Measurements from ENCODE around the gene RINT1.

The RINT1 gene

GRCh38 chr7:105530546-105530945 is 1.5 kb upstream of the RINT1 start:
- DNase-seq (ENCODE audit: low read depth in 3 of 3, low spot score in 1 of 3) = no peak

GRCh38 chr7:105532709-105533460 is 884 bp downstream of the RINT1 start:
- no peak for DNase-seq (ENCODE audit: low read depth in 3 of 3, low spot score in 1 of 3)

GRCh38 chr7:105538339-105538738 is 6.3 kb downstream of the RINT1 start:
- no peak for DNase-seq (ENCODE audit: low read depth in 3 of 3, low spot score in 1 of 3)

- no peak for DNase-seq (ENCODE audit: low read depth in 3 of 3, low spot score in 1 of 3)
Measured at GRCh38 chr7:105559926-105560325, 27.9 kb downstream of the RINT1 start.

GRCh38 chr7:105565190-105565589 is 33.2 kb downstream of the RINT1 start:
- no peak for DNase-seq (ENCODE audit: low read depth in 3 of 3, low spot score in 1 of 3)

- DNase-seq (ENCODE audit: low read depth in 3 of 3, low spot score in 1 of 3) = no peak
Measured at GRCh38 chr7:105567024-105567423, 35.0 kb downstream of the RINT1 start.

GRCh38 chr7:105567821-105568220 is 35.8 kb downstream of the RINT1 start:
- DNase-seq (ENCODE audit: low read depth in 3 of 3, low spot score in 1 of 3) = no peak

GRCh38 chr7:105571891-105572290 is 39.9 kb downstream of the RINT1 start:
- DNase-seq (ENCODE audit: low read depth in 3 of 3, low spot score in 1 of 3) = no peak

GRCh38 chr7:105577251-105577650 is 45.2 kb downstream of the RINT1 start:
- DNase-seq (ENCODE audit: low read depth in 3 of 3, low spot score in 1 of 3) = no peak

GRCh38 chr7:105578496-105578895 is 46.5 kb downstream of the RINT1 start:
- DNase-seq (ENCODE audit: low read depth in 3 of 3, low spot score in 1 of 3) = no peak

GRCh38 chr7:105580022-105580740 is 48.2 kb downstream of the RINT1 start:
- no peak for DNase-seq (ENCODE audit: low read depth in 3 of 3, low spot score in 1 of 3)

- peak in 1 of 3 donors; percentile 14 for DNase-seq (ENCODE audit: low read depth in 3 of 3, low spot score in 1 of 3)
Measured at GRCh38 chr7:105581066-105581811, 49.2 kb downstream of the RINT1 start, which contains the start of gene EFCAB10. EFCAB10 (minus strand) TSS chr7:105581493; CDS start chr7:105581463, 30 bp downstream.

- DNase-seq (ENCODE audit: low read depth in 3 of 3, low spot score in 1 of 3) = no peak
Measured at GRCh38 chr7:105583061-105583460, 51.1 kb downstream of the RINT1 start.

GRCh38 chr7:105584165-105584564 is 52.2 kb downstream of the RINT1 start:
- DNase-seq (ENCODE audit: low read depth in 3 of 3, low spot score in 1 of 3) = no peak

GRCh38 chr7:105585850-105586500 is 54.0 kb downstream of the RINT1 start:
- DNase-seq (ENCODE audit: low read depth in 3 of 3, low spot score in 1 of 3) = no peak

GRCh38 chr7:105587909-105588635 is 56.1 kb downstream of the RINT1 start:
- DNase-seq (ENCODE audit: low read depth in 3 of 3, low spot score in 1 of 3) = no peak

GRCh38 chr7:105589356-105590077 is 57.5 kb downstream of the RINT1 start:
- peak; percentile 2 to 14 (median 4) for DNase-seq (ENCODE audit: low read depth in 3 of 3, low spot score in 1 of 3)

GRCh38 chr7:105590793-105591192 is 58.8 kb downstream of the RINT1 start:
- no peak for DNase-seq (ENCODE audit: low read depth in 3 of 3, low spot score in 1 of 3)

- DNase-seq (ENCODE audit: low read depth in 3 of 3, low spot score in 1 of 3) = no peak
Measured at GRCh38 chr7:105591522-105591921, 59.5 kb downstream of the RINT1 start.

GRCh38 chr7:105594034-105594433 is 62.0 kb downstream of the RINT1 start:
- no peak for DNase-seq (ENCODE audit: low read depth in 3 of 3, low spot score in 1 of 3)
